ENCODE measurements around the gene SLC18A2. TPM values are rescaled to one million over a fixed set of nuclear protein-coding genes. Genes with fewer than 3 reads are reported as not detected.

Gene SLC18A2
- polyA plus RNA-seq, 2 of the 4 experiments (the other 2 are of a cell fraction), result 0.03 to 0.09 TPM

GRCh38 chr10:117268258-117268657, 27.3 kb downstream of the SLC18A2 start:
- no peak overlapping the region for H3K27ac ChIP-seq
- no peak for DNase-seq (ENCODE audit: low read depth in 1 of 2, low spot score in 1 of 2)
- POLR2A ChIA-PET, result no interaction called here
- H3K4me1 ChIP-seq, result peaks cover 10% of the 10 kb centered on the region
- FAIRE-seq, result no peak
- no peaks in the 10 kb centered on the region for H3K9me3 ChIP-seq
- CTCF ChIA-PET, result no interaction called here
- no peak for ATAC-seq
- H3K4me2 ChIP-seq, result no peak overlapping the region
- no peak overlapping the region for H3K4me3 ChIP-seq
- WGBS (ENCODE audit: missing lambda C conversion rate), result 77% methylated on average over 4 of the region's 4 CpGs
- TF ChIP-seq, protein P1, sequence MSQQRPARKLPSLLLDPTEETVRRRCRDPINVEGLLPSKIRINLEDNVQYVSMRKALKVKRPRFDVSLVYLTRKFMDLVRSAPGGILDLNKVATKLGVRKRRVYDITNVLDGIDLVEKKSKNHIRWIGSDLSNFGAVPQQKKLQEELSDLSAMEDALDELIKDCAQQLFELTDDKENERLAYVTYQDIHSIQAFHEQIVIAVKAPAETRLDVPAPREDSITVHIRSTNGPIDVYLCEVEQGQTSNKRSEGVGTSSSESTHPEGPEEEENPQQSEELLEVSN (IDR thresholded peaks at IDR 0.05; ENCODE audit: borderline replicate concordance, low read depth), result no peak
- TF ChIP-seq ZSCAN20 (CRISPR knock-in tag; IDR thresholded peaks at IDR 0.05), result no peak
- TF ChIP-seq MAFK (IDR thresholded peaks at IDR 0.05; ENCODE audit: partially characterized antibody), result no peak
- no peak for TF ChIP-seq HMGXB4 (CRISPR knock-in tag; IDR thresholded peaks at IDR 0.05; ENCODE audit: borderline replicate concordance)
- TF ChIP-seq, protein P2, sequence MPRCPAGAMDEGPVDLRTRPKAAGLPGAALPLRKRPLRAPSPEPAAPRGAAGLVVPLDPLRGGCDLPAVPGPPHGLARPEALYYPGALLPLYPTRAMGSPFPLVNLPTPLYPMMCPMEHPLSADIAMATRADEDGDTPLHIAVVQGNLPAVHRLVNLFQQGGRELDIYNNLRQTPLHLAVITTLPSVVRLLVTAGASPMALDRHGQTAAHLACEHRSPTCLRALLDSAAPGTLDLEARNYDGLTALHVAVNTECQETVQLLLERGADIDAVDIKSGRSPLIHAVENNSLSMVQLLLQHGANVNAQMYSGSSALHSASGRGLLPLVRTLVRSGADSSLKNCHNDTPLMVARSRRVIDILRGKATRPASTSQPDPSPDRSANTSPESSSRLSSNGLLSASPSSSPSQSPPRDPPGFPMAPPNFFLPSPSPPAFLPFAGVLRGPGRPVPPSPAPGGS (IDR thresholded peaks at IDR 0.05), result no peak
- TF ChIP-seq, protein P3, sequence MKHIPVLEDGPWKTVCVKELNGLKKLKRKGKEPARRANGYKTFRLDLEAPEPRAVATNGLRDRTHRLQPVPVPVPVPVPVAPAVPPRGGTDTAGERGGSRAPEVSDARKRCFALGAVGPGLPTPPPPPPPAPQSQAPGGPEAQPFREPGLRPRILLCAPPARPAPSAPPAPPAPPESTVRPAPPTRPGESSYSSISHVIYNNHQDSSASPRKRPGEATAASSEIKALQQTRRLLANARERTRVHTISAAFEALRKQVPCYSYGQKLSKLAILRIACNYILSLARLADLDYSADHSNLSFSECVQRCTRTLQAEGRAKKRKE (CRISPR knock-in tag; IDR thresholded peaks at IDR 0.05; ENCODE audit: low read depth), result no peak
- no peak for TF ChIP-seq CEBPB (IDR thresholded peaks at IDR 0.05)
- TF ChIP-seq ESRRA (IDR thresholded peaks at IDR 0.05; ENCODE audit: borderline replicate concordance, low read length), result no peak
- no peak for TF ChIP-seq JUN (IDR thresholded peaks at IDR 0.05)
- no peak for TF ChIP-seq BHLHE40 (IDR thresholded peaks at IDR 0.05; ENCODE audit: low read depth, low read length)
- no peak for TF ChIP-seq ELK1 (IDR thresholded peaks at IDR 0.05; ENCODE audit: low read depth, low read length)
- TF ChIP-seq POLR2AphosphoS2 (conservative IDR thresholded peaks at IDR 0.05; ENCODE audit: low read length), result no peak
- no peak for TF ChIP-seq SMC3 (IDR thresholded peaks at IDR 0.05)
- TF ChIP-seq, protein P4, sequence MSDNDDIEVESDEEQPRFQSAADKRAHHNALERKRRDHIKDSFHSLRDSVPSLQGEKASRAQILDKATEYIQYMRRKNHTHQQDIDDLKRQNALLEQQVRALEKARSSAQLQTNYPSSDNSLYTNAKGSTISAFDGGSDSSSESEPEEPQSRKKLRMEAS (IDR thresholded peaks at IDR 0.05), result no peak
- no peak for TF ChIP-seq NR3C1 (IDR thresholded peaks at IDR 0.05)
- TF ChIP-seq EHF (CRISPR knock-in tag; IDR thresholded peaks at IDR 0.05), result no peak
- TF ChIP-seq POLR2A (IDR thresholded peaks at IDR 0.05; ENCODE audit: low read length), result no peak

DNA sequence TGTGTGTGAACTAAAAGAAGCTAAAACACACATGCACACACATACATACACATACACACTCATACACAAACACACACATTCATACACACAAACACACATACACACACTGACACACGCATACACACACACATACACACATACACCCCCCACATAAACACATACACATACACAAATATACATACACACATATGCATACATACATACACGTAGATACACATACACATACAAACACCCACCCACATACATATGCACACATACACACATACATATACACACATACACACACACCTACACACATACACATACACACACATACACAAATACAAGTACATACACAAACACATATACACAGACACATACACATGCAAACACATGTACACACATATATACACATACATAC, 28.0 kb downstream of the SLC18A2 start:
- H3K27ac ChIP-seq, result no peak overlapping the region
- no peak overlapping the region for H3K4me2 ChIP-seq
- peaks cover 10% of the 10 kb centered on the region for H3K4me1 ChIP-seq
- H3K4me3 ChIP-seq, result no peak overlapping the region
- CTCF ChIA-PET, result no interaction called here
- TF ChIP-seq ZSCAN20 (CRISPR knock-in tag; IDR thresholded peaks at IDR 0.05), result no peak
- no peak for TF ChIP-seq CEBPB (IDR thresholded peaks at IDR 0.05)
- no peak for TF ChIP-seq GATA3 (IDR thresholded peaks at IDR 0.05; ENCODE audit: borderline replicate concordance)
- TF ChIP-seq HMGXB4 (CRISPR knock-in tag; IDR thresholded peaks at IDR 0.05; ENCODE audit: borderline replicate concordance), result no peak
- TF ChIP-seq, protein P2 (IDR thresholded peaks at IDR 0.05), result no peak
- no peak for ATAC-seq
- POLR2A ChIA-PET, result no interaction called here
- DNase-seq (ENCODE audit: low read depth in 1 of 2, low spot score in 1 of 2), result no peak
- no peaks in the 10 kb centered on the region for H3K9me3 ChIP-seq
- no peak for FAIRE-seq
- 94% methylated on average over 2 of the region's 2 CpGs for WGBS (ENCODE audit: missing lambda C conversion rate)

Data from A549 (cell line).